DOHH2 (cell line): Measurements from ENCODE around the gene TRAF5.

Source experiments
- H3F3A ChIP-seq: fragments of 200-600 bp; sonication (generic), shearing (Covaris generic); 2 replicates; pipeline ENCODE4 v1.6.0; 2016; ENCODE audit warnings: antibody characterized with exemption, mild to moderate bottlenecking; ENCODE audit not compliant: control insufficient read depth, insufficient read depth
- H3K27ac ChIP-seq: fragments of 200-600 bp; sonication (generic); 2 replicates; pipeline ENCODE4 v1.5.1; 2014; ENCODE audit warnings: low read depth, mild to moderate bottlenecking, low read length, moderate library complexity
- H3K27me3 ChIP-seq: fragments of 200-600 bp; sonication (generic); 2 replicates; pipeline ENCODE4 v1.6.1; 2014; ENCODE audit warnings: mild to moderate bottlenecking, low read length, mixed read lengths; ENCODE audit not compliant: control insufficient read depth
- H3K36me3 ChIP-seq: fragments of 200-600 bp; sonication (generic); 2 replicates; pipeline ENCODE4 v1.6.1; 2014; ENCODE audit warnings: mild to moderate bottlenecking, low read length, moderate library complexity, mixed read lengths; ENCODE audit not compliant: control insufficient read depth
- H3K4me1 ChIP-seq: fragments of 200-600 bp; sonication (generic); 2 replicates; pipeline ENCODE4 v1.6.1; 2014; ENCODE audit warnings: mild to moderate bottlenecking, low read length, mixed read lengths; ENCODE audit not compliant: control insufficient read depth
- H3K4me2 ChIP-seq: fragments of 200-600 bp; sonication (generic); 2 replicates; pipeline ENCODE4 v1.6.0; 2014; ENCODE audit warnings: mild to moderate bottlenecking, low read length, moderate library complexity
- H3K4me3 ChIP-seq: fragments of 200-600 bp; sonication (generic); 2 replicates; pipeline ENCODE4 v1.5.1; 2014; ENCODE audit warnings: mild to moderate bottlenecking, low read length, mixed read lengths
- H3K79me2 ChIP-seq: fragments of 200-600 bp; sonication (generic); 2 replicates; pipeline ENCODE4 v1.6.1; 2014; ENCODE audit warnings: mild to moderate bottlenecking, low read length, mixed read lengths; ENCODE audit not compliant: control insufficient read depth
- H3K9me2 ChIP-seq: fragments of 200-600 bp; sonication (generic); replicated peaks from 2 replicates; pipeline ENCODE4 v1.6.1; 2014; ENCODE audit warnings: mild to moderate bottlenecking, low read length, mixed read lengths; ENCODE audit not compliant: control insufficient read depth
- H3K9me3 ChIP-seq: fragments of 200-600 bp; sonication (generic); 2 replicates; pipeline ENCODE4 v1.6.1; 2014; ENCODE audit warnings: antibody characterized with exemption, low read length, mixed read lengths; ENCODE audit not compliant: control insufficient read depth, insufficient read depth
- H4K20me1 ChIP-seq: fragments of 200-600 bp; sonication (generic); 2 replicates; pipeline ENCODE4 v1.6.0; 2014; ENCODE audit warnings: low read depth, mild to moderate bottlenecking, antibody characterized with exemption, low read length, moderate library complexity; ENCODE audit not compliant: control insufficient read depth, insufficient read depth
- EZH2phosphoT487 ChIP-seq: fragments of 200-600 bp; sonication (generic); IDR thresholded peaks from 2 replicates; pipeline ENCODE4 v1.6.1; 2017; ENCODE audit warnings: borderline replicate concordance, mild to moderate bottlenecking, antibody characterized with exemption, low read length, moderate library complexity, mixed read lengths
- TF ChIP-seq, protein P1 (sequence below): fragments of 200-600 bp; sonication (generic); IDR thresholded peaks from one replicate; pipeline ENCODE4 v1.5.1; 2014; ENCODE audit warnings: antibody characterized with exemption, mild to moderate bottlenecking, low read depth, low read length; ENCODE audit not compliant: poor library complexity, severe bottlenecking

TRAF5 gene

DNA sequence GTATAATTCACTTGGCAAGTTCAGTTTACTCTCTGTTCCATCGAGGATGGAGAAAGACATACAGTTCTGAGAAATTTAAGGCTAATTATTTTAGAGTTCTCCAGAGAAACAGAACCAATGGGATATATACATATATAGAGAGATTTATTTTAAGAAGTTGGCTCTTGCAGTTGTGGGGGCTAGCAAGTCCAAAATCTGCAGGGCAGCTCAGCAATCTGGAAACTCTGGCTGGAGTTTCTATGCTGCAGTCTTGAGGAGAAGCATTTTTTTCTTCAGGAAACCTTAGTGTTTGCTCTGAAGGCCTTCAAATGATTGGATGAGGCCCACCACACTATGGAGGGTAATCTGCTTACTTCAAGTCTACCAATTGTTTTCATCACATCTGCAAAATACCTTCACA lies 34.6 kb downstream of the TRAF5 start:
- H3K4me1 ChIP-seq: no peaks in the 10 kb centered on the region
- H3K9me2 ChIP-seq: no peaks in the 10 kb centered on the region
- H3K4me2 ChIP-seq: no peak overlapping the region
- TF ChIP-seq EZH2phosphoT487: no peak
- no peaks in the 10 kb centered on the region for H3K27me3 ChIP-seq
- no peaks in the 10 kb centered on the region for H4K20me1 ChIP-seq
- H3K27ac ChIP-seq: no peak overlapping the region
- H3K9me3 ChIP-seq: no peaks in the 10 kb centered on the region
- H3K79me2 ChIP-seq: no peaks in the 10 kb centered on the region
- H3F3A ChIP-seq: no peaks in the 10 kb centered on the region
- H3K4me3 ChIP-seq: no peak overlapping the region
- H3K36me3 ChIP-seq: peaks cover 64% of the 10 kb centered on the region

DNA sequence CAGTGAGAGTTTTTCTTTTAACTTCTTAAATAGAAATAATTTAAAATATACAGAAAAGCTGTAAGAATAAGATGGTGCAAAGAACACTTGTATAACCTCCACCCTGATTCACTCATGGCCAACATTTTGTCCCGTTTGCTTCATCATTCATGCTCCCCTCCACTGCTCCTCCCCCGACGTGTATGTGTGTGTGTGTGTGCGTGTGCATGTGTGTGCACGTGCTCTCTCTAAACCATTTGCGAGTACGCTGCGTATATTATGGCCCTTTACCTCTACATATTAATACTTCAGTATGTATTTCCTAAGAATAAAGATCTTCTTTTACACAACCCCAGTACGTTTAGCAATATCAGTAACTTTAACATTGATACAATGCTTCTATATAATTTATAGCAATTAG lies 43.0 kb downstream of the TRAF5 start:
- H3K9me2 ChIP-seq: no peaks in the 10 kb centered on the region
- H3K79me2 ChIP-seq: no peaks in the 10 kb centered on the region
- H3K4me2 ChIP-seq: no peak overlapping the region
- no peak overlapping the region for H3K27ac ChIP-seq
- no peaks in the 10 kb centered on the region for H3F3A ChIP-seq
- H3K4me1 ChIP-seq: no peaks in the 10 kb centered on the region
- TF ChIP-seq, protein P1, sequence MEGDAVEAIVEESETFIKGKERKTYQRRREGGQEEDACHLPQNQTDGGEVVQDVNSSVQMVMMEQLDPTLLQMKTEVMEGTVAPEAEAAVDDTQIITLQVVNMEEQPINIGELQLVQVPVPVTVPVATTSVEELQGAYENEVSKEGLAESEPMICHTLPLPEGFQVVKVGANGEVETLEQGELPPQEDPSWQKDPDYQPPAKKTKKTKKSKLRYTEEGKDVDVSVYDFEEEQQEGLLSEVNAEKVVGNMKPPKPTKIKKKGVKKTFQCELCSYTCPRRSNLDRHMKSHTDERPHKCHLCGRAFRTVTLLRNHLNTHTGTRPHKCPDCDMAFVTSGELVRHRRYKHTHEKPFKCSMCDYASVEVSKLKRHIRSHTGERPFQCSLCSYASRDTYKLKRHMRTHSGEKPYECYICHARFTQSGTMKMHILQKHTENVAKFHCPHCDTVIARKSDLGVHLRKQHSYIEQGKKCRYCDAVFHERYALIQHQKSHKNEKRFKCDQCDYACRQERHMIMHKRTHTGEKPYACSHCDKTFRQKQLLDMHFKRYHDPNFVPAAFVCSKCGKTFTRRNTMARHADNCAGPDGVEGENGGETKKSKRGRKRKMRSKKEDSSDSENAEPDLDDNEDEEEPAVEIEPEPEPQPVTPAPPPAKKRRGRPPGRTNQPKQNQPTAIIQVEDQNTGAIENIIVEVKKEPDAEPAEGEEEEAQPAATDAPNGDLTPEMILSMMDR: no peak
- H3K27me3 ChIP-seq: no peaks in the 10 kb centered on the region
- peaks cover 3% of the 10 kb centered on the region; the same call in 1 of the 2 replicates for H4K20me1 ChIP-seq
- no peak overlapping the region for H3K4me3 ChIP-seq
- H3K9me3 ChIP-seq: no peaks in the 10 kb centered on the region
- H3K36me3 ChIP-seq: peaks cover 66% of the 10 kb centered on the region

DNA sequence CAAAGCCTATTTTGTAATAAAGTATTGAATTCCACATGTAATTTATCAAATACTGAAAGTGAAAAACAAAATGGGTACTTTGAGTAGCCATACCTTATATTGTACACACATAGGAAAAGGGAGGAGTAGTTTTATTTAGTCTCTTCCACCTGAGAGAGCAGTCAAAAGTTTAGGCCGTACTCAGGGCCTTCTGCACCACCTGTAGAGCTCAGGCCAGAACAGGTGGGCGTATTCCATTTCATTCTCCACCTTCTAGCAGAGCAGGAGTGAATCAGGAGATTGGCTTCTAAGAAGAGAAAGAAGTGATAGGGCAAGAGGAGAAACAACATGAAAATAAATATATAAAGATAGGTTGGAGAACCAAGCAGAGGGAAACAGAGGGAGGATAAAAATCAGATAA lies 44.0 kb downstream of the TRAF5 start:
- H3K79me2 ChIP-seq: no peaks in the 10 kb centered on the region
- TF ChIP-seq, protein P1: no peak
- no peak for TF ChIP-seq EZH2phosphoT487
- H3K4me1 ChIP-seq: no peaks in the 10 kb centered on the region
- no peaks in the 10 kb centered on the region for H3K9me3 ChIP-seq
- H3K27ac ChIP-seq: no peak overlapping the region
- H3K27me3 ChIP-seq: no peaks in the 10 kb centered on the region
- H3F3A ChIP-seq: no peaks in the 10 kb centered on the region
- peaks cover 3% of the 10 kb centered on the region; the same call in 1 of the 2 replicates for H4K20me1 ChIP-seq
- H3K4me2 ChIP-seq: no peak overlapping the region
- H3K36me3 ChIP-seq: peaks cover 69% of the 10 kb centered on the region
- no peaks in the 10 kb centered on the region for H3K9me2 ChIP-seq
- H3K4me3 ChIP-seq: no peak overlapping the region

DNA sequence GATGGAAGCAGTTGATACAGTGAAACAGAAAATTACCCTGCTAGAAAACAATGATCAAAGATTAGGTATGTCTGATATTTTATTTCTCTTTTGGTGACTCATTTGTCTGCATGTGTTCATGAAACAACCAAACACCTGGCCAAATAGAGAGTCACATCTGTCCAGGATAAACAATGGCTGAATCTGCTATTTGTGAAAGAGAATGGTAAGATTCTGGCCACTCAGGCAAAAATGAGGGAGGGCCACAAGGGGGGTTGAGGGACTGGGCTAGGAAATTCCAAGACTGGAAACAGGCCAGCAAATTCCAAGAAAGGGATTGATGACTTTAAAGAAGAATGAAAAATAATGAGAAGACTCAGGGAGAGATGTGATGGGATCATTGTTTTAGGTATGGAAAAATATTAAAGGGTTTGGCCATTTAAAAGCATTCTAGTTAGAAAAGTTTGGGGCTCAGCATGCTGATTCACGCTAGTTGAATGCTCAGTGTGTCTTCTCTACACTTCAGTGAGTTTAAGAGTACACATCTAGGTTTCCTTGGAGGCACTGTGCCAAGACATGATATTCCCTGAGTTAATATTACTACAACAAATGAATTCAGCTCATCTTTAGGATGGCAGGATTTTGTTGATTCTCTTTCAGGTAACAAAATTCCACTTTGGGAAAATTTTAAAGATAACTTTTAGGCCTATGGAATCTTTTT lies 44.9 kb downstream of the TRAF5 start:
- Histone ChIP-seq H3K79me2 (no peaks in the 10 kb centered on the region), H4K20me1 (peaks cover 3% of the 10 kb centered on the region; the same call in 1 of the 2 replicates), H3K9me3 (no peaks in the 10 kb centered on the region), H3K4me2 (no peak overlapping the region), H3K36me3 (peaks cover 67% of the 10 kb centered on the region), H3K27me3 (no peaks in the 10 kb centered on the region), H3K27ac (no peak overlapping the region), H3K9me2 (no peaks in the 10 kb centered on the region), H3K4me1 (no peaks in the 10 kb centered on the region), H3F3A (no peaks in the 10 kb centered on the region), H3K4me3 (no peak overlapping the region)
- TF ChIP-seq, protein P1: no peak
